Adrenal gland (tissue), 12 donors: ENCODE results near the gene BMP4. TPM values are rescaled to one million over a fixed set of nuclear protein-coding genes. Genes with fewer than 3 reads are reported as not detected.

Source experiments
- DNase-seq, 7 donors: peaks; one replicate each; pipeline ENCODE4 v3.0.0-alpha.2; 2019 to 2020
- H3K27ac ChIP-seq, 5 donors: fragments of 200-600 bp; sonication (generic) in 4 of 5; 1 replicate in 3 of 5; 2 replicates in 2 of 5; pipeline versions ENCODE4 v1.5.1 to v1.8.0; 2016 to 2020; ENCODE audit warnings: mild to moderate bottlenecking in 1 of 5
- H3K27me3 ChIP-seq: fragments of 200-600 bp; 2 replicates; pipeline ENCODE4 v1.8.0; 2021
- H3K36me3 ChIP-seq, 2 donors: fragments of 200-600 bp; replicated peaks in 1 of 2; 1 replicate in 1 of 2; 2 replicates in 1 of 2; pipeline versions ENCODE4 v1.5.1 to v1.8.0; 2018 to 2022
- H3K4me1 ChIP-seq, 2 donors: fragments of 200-600 bp; replicated peaks in 1 of 2; 1 replicate in 1 of 2; 2 replicates in 1 of 2; pipeline versions ENCODE4 v1.5.1 to v1.8.0; 2018 to 2021
- H3K4me3 ChIP-seq, 4 donors: fragments of 200-600 bp; sonication (generic) in 3 of 4; one replicate each; pipeline ENCODE4 v1.5.1; 2016 to 2018
- H3K9me3 ChIP-seq, 3 donors: fragments of 200-600 bp; sonication (generic) in 1 of 3; replicated peaks in 1 of 3; 1 replicate in 2 of 3; 2 replicates in 1 of 3; pipeline versions ENCODE4 v1.5.1 to v1.8.0; 2016 to 2021
- POLR2A ChIP-seq, 2 donors: fragments of 450-650 bp; IDR thresholded peaks; one replicate each; pipeline ENCODE4 v1.6.1; 2017; ENCODE audit warnings: antibody characterized with exemption in 2 of 2, mild to moderate bottlenecking in 2 of 2, moderate library complexity in 1 of 2
- WGBS, 4 donors: extraction: QIAGEN DNeasy Blood & Tissue Kit in 2 of 4; methylation state at CpG; one replicate each; pipeline versions ENCODE4 v1.1.5 to v1.1.7; 2013 to 2017; 5-methylcytosine and 5-hydroxymethylcytosine counted together
- intact Hi-C, 2 donors: fragments of 100-400 bp; cut with DNase I; formaldehyde crosslinking; loops; one replicate each; pipeline versions ENCODE4 v1.14.1 to v1.15.0; 2022 to 2023
- polyA plus RNA-seq, 3 donors: library from polyadenylated mRNA; stranded (reverse); fragments of 200-250 nt in 2 of 3; fragments of 350-450 nt in 1 of 3; fragmentation: Illumina TruSeq in 1 of 3; extraction: RNeasy Lipid Tissue Mini Kit (QIAGEN cat#74804) in 1 of 3; gene quantifications; one replicate each; pipeline ENCODE4 v1.2.3, GENCODE V29; 2013 to 2014
- total RNA-seq, 9 donors: library from RNA; depleted of rRNA in 4 of 9; stranded (reverse); fragments of >200 nt in 4 of 9; fragments of 120-200 nt in 1 of 9; fragmentation: NEBNext Ultra II Directional in 1 of 9; extraction: Animal tissue kit (Norgen Biotek cat#: 25700) in 1 of 9; gene quantifications; one replicate each; pipeline versions ENCODE4 v1.1.0 to v1.2.4, GENCODE V29; 2013 to 2023
- TF ChIP-seq, protein P1 (sequence below), 6 experiments: fragments of 450-650 bp in 4 of 6; fragments of 200-600 bp in 2 of 6; sonication (generic) in 1 of 6; IDR thresholded peaks; 1 replicate in 5 of 6; 2 replicates in 1 of 6; pipeline versions ENCODE4 v1.5.1 to v1.8.0; 2016 to 2021; ENCODE audit warnings: antibody characterized with exemption in 6 of 6, mild to moderate bottlenecking in 2 of 6, moderate library complexity in 1 of 6
- donor health status: healthy with polysubstance abuse.
- donor health status: Bipolar disorder and iron deficiency.
- donor health status: DM: yes; HTN: yes; CAD: no.
- donor health status: DM: no; HTN: no; CAD: no.
- donor health status: DM: no; HTN: no; CAD: no.
- donor health status: DM: yes; HTN: yes; CAD: no.

Gene BMP4
- total and polyA plus RNA-seq, 12 donors = 2.2 to 37.0 (median 19.4) TPM

DNA sequence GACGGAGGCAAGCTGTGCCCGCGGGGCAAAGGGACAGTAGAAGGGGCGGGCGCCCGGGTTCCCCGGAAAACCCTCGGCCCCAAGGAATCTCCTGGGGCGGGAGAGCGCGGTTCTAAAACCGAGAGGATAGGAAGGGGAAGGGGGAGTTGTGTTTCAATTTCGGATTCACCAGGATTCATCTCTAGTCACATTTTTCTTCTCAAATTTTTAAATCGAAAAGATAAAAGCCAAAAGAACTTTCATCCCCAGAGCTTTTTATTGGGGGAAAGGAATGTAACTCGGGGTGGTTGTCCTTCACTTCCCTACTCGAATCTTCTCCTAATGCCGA, 1.4 kb downstream of the BMP4 start:
- intact Hi-C loops = loop anchor here in 1 of 2 donors (10.0 kb wide), 1 partner anchor 220 kb away; no protein-coding TSS in a partner anchor
- H3K4me3 ChIP-seq = peak overlapping the region in 2 of 4 donors; percentile 69 to 76
- WGBS, 4 donors = 1 to 6% (median 3%) methylated on average over 17 of the region's 17 CpGs
- peak overlapping the region in 4 of 5 donors; percentile 2 to 90 (median 84) for H3K27ac ChIP-seq
- no peaks in the 10 kb centered on the region for H3K9me3 ChIP-seq
- peaks cover 0 to 9% of the 10 kb centered on the region in 2 donors for H3K36me3 ChIP-seq
- TF ChIP-seq POLR2A (IDR thresholded peaks at IDR 0.05) = no peak
- TF ChIP-seq, protein P1, sequence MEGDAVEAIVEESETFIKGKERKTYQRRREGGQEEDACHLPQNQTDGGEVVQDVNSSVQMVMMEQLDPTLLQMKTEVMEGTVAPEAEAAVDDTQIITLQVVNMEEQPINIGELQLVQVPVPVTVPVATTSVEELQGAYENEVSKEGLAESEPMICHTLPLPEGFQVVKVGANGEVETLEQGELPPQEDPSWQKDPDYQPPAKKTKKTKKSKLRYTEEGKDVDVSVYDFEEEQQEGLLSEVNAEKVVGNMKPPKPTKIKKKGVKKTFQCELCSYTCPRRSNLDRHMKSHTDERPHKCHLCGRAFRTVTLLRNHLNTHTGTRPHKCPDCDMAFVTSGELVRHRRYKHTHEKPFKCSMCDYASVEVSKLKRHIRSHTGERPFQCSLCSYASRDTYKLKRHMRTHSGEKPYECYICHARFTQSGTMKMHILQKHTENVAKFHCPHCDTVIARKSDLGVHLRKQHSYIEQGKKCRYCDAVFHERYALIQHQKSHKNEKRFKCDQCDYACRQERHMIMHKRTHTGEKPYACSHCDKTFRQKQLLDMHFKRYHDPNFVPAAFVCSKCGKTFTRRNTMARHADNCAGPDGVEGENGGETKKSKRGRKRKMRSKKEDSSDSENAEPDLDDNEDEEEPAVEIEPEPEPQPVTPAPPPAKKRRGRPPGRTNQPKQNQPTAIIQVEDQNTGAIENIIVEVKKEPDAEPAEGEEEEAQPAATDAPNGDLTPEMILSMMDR (IDR thresholded peaks at IDR 0.05) = no peak
- peaks cover 4% of the 10 kb centered on the region for H3K27me3 ChIP-seq
- H3K4me1 ChIP-seq = peaks cover 26 to 30% of the 10 kb centered on the region in 2 donors
- DNase-seq = peak in 1 of 7 donors; percentile 22

DNA sequence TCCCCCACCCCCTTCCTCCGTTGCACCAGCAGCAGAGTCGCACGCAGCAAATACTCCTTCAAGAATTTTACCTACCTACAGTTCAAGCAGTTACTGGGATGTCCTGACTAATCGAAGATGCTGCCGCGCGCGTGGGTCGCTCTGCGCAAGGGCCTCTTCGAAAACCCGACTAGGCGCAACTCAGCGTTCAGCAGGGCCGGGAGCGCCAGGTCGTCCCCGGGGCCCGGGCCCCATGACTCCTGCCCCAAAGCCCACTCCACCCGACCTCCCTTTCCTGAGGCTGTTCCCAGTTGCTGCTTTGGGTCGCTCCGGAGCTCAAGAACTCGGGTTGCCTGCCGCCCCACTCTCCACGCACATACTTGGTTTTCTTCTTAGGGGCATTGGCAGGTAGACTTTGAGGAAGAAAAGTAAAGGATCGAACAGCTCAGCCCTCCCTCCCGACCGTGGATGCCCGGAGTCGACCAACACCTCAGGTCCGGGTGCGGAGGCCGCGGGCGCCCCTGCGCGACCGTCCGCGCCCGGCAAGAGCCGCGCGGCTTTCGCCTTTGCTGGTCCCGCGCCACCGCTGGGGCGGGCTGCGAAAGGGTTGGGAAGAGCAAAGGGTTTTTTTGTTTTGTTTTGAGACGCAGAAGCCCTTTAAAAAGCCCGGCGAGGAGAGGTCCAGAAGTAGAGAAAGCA, 1.9 kb downstream of the BMP4 start:
- intact Hi-C loops = loop anchor here in 1 of 2 donors (10.0 kb wide), 1 partner anchor 220 kb away; no protein-coding TSS in a partner anchor
- no peaks in the 10 kb centered on the region for H3K9me3 ChIP-seq
- peaks cover 26 to 30% of the 10 kb centered on the region in 2 donors for H3K4me1 ChIP-seq
- H3K4me3 ChIP-seq = peak overlapping the region in 2 of 4 donors; percentile 69 to 76
- TF ChIP-seq POLR2A (IDR thresholded peaks at IDR 0.05) = no peak
- TF ChIP-seq, protein P1 (IDR thresholded peaks at IDR 0.05) = no peak
- H3K27ac ChIP-seq = peak overlapping the region in 4 of 5 donors; percentile 2 to 90 (median 84)
- peak in 5 of 7 donors; percentile 19 to 46 (median 31) for DNase-seq
- H3K27me3 ChIP-seq = peaks cover 4% of the 10 kb centered on the region
- WGBS, 4 donors = 2 to 10% (median 2%) methylated on average over 20 to 53 of the region's 53 CpGs
- peaks cover 0 to 12% of the 10 kb centered on the region in 2 donors for H3K36me3 ChIP-seq

DNA sequence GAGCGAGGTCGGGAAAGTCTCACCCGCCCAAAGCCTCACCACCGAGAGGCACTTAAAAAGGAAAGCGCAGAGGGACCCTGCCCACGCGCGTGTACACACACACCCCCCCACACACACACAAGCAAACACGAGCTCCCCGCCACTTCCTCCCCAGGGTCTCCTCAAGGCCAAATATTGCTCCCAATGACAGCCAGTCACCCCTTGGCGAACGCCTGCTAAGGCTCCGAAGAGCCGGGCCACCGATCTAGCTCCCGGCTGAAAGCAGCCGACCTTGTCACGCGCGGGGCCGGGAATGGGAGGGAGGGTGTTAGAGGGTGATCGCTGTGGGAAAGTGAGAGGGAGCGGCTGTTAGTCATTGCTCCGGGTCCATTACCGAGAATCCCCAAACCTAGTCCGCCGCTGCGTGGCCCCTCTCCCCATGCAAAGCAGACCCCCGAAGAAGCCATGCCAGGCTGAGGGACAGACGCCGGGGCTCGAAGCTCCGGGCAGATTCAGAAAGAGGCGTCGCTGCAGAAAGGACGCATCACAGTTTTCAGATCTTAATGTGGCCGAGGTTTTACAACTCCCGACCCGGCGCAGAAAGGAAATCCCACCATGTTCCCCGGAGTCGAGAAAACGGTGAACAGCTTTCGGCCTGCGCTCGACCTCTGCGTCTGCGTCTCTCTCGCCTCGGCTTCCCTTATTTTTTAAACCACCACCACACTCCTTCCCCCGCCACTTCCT, 2.6 kb downstream of the BMP4 start:
- H3K36me3 ChIP-seq = peaks cover 0 to 12% of the 10 kb centered on the region in 2 donors
- TF ChIP-seq, protein P1 (IDR thresholded peaks at IDR 0.05) = no peak
- no peak for TF ChIP-seq POLR2A (IDR thresholded peaks at IDR 0.05)
- H3K4me1 ChIP-seq = peaks cover 26 to 30% of the 10 kb centered on the region in 2 donors
- WGBS, 4 donors = 0 to 2% (median 0%) methylated on average over 42 to 51 of the region's 51 CpGs
- H3K9me3 ChIP-seq = no peaks in the 10 kb centered on the region
- peaks cover 4% of the 10 kb centered on the region for H3K27me3 ChIP-seq
- intact Hi-C loops = loop anchor here in 1 of 2 donors (10.0 kb wide), 1 partner anchor 221 kb away; no protein-coding TSS in a partner anchor
- peak in 6 of 7 donors; percentile 48 to 74 (median 66) for DNase-seq
- peak overlapping the region in 4 of 5 donors; percentile 53 to 90 (median 84) for H3K27ac ChIP-seq
- H3K4me3 ChIP-seq = peak overlapping the region; percentile 1 to 76 (median 60)
